Spinal cord (tissue), 10 donors: ENCODE data around the gene GSS. TPM values are rescaled to one million over a fixed set of nuclear protein-coding genes. Genes with fewer than 3 reads are reported as not detected.

Experiments
- DNase-seq, 6 donors: peaks; one replicate each; pipeline versions ENCODE4 v3.0.0 to v3.0.0-alpha.2; 2013 to 2015; ENCODE audit warnings: low spot score in 6 of 6, low read depth in 4 of 6
- H3K27ac ChIP-seq: one replicate; pipeline ENCODE4 v1.5.1; 2013; ENCODE audit warnings: low read depth, low read length, control low read depth
- H3K27me3 ChIP-seq: one replicate; pipeline ENCODE4 v1.6.1; 2013; ENCODE audit warnings: low read length; ENCODE audit not compliant: control insufficient read depth, insufficient read depth
- H3K36me3 ChIP-seq: one replicate; pipeline ENCODE4 v1.6.1; 2013; ENCODE audit warnings: low read length; ENCODE audit not compliant: control insufficient read depth, insufficient read depth
- H3K4me1 ChIP-seq: one replicate; pipeline ENCODE4 v1.6.1; 2013; ENCODE audit warnings: low read length; ENCODE audit not compliant: control insufficient read depth, insufficient read depth
- H3K4me3 ChIP-seq: one replicate; pipeline ENCODE4 v1.5.1; 2013; ENCODE audit warnings: low read depth, low read length, control low read depth
- H3K9me3 ChIP-seq: one replicate; pipeline ENCODE4 v1.6.1; 2013; ENCODE audit warnings: low read length; ENCODE audit not compliant: control insufficient read depth, insufficient read depth
- WGBS: methylation state at CpG from one replicate; pipeline ENCODE4 v1.1.5; 2013; ENCODE audit warnings: missing lambda C conversion rate; ENCODE audit not compliant: insufficient coverage; 5-methylcytosine and 5-hydroxymethylcytosine counted together
- polyA plus RNA-seq, 2 donors: library from polyadenylated mRNA; unstranded; fragments of 120-200 nt; gene quantifications; one replicate each; pipeline ENCODE4 v1.2.1, GENCODE V29; 2013; ENCODE audit not compliant: insufficient read length in 2 of 2
- total RNA-seq, 2 donors: library from RNA; depleted of rRNA in 1 of 2; stranded (reverse); fragments of 120-200 nt in 1 of 2; fragments of >200 nt in 1 of 2; gene quantifications; one replicate each; pipeline versions ENCODE4 v1.2.3 to v1.2.4, GENCODE V29; 2013 to 2014
- donor health status: healthy.

GSS gene
- total and polyA plus RNA-seq, 4 donors, result 34.5 to 51.0 (median 46.8) TPM

- Histone ChIP-seq H3K4me1 (no peaks in the 10 kb centered on the region), H3K36me3 (no peaks in the 10 kb centered on the region), H3K27me3 (no peaks in the 10 kb centered on the region), H3K27ac (no peak overlapping the region), H3K4me3 (no peak overlapping the region), H3K9me3 (no peaks in the 10 kb centered on the region)
- WGBS, result no CpG with 5 or more reads among the region's 3 CpGs
- no peak for DNase-seq
Measured at GRCh38 chr20:34895465-34895864, 60.1 kb downstream of the GSS start.

DNA sequence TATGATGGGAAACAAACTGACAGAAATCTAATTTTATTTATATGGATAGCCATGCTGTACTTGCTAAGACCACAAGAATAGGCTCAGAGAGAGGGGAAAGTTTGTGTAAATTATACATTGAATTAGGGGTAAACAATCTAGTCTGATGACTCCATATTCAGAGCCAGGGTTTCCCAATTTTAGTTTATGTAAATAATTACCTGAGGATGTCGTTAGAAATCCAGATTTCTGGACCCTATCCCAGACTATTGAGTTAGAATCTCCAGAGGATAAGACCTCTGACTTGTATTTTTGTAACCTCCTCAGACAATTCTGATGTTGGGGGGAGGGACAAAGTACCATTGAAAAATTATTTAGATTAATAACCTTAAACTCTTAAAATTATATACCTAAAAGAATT lies 60.9 kb downstream of the GSS start:
- Histone ChIP-seq H3K27ac (no peak overlapping the region), H3K27me3 (no peaks in the 10 kb centered on the region), H3K4me1 (no peaks in the 10 kb centered on the region), H3K36me3 (no peaks in the 10 kb centered on the region), H3K4me3 (no peak overlapping the region), H3K9me3 (no peaks in the 10 kb centered on the region)
- WGBS, result no CpG with 5 or more reads among the region's 1 CpG
- DNase-seq, result no peak

DNA sequence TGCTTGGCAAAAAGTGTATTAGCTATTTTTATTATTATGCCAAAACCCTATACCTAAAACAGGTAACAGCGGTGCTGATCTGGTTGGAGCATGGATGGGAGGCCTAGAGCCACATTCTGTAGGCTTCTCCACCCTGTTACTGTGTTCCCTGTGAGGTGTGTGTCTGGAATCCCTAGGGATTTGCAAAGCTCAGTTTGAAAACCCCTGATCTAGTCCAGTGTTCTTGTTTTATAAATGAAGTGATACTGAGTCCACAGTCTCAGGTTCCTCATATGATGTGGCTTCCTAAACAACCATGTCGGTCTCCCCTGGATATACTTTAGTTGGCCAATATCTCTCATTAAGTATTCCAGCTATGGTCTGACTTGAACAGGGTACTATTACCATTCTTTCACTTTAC lies 62.9 kb downstream of the GSS start:
- H3K4me3 ChIP-seq, result no peak overlapping the region
- no peak for DNase-seq
- H3K9me3 ChIP-seq, result no peaks in the 10 kb centered on the region
- no peaks in the 10 kb centered on the region for H3K36me3 ChIP-seq
- WGBS, result 100% methylated on average over 1 of the region's 2 CpGs
- no peaks in the 10 kb centered on the region for H3K27me3 ChIP-seq
- H3K27ac ChIP-seq, result no peak overlapping the region
- H3K4me1 ChIP-seq, result no peaks in the 10 kb centered on the region

DNA sequence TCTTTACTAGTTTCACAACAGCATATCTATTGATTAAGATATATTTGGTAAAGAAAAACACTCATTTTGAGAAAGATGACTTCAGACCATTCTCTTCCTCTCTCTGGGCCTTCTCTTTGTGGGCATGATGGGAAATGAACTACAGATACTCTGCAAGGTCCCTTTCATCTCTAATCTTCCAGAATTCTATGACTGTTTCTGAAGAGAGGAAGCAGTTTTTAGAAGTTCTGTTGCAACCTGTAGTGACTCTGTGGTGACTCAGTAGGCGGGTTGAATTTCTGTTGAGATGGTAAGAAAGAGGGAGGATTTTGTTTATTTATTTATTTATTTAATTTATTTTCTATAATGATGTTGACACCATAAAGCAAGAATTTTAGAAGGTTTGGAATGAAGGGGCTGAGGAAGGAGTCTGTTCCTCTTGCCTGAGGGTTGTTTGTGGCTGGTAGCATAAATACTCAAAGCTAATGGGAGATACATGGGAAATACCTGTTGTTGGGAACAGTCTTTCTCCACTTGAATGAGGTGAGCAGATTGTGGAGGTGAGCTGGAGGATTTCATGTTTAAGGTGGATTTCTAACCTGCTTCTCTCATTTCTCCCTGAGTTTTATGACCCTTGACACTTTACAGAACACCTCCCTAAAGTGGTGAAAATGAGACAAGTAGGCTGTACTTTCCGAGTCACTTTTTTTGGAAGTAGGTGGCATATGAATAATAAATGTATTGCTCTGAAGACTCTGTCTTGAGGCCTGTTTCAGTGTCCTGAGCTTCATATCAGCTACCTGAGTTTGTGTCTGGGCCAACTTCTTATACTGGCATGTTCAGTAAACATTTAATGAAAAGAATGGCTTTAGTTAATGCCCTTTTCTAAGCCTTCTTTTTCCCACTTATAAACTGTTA lies 64.2 kb downstream of the GSS start:
- WGBS, result no CpG with 5 or more reads among the region's 2 CpGs
- no peak overlapping the region for H3K4me3 ChIP-seq
- H3K36me3 ChIP-seq, result no peaks in the 10 kb centered on the region
- no peak overlapping the region for H3K27ac ChIP-seq
- no peaks in the 10 kb centered on the region for H3K27me3 ChIP-seq
- H3K9me3 ChIP-seq, result no peaks in the 10 kb centered on the region
- no peaks in the 10 kb centered on the region for H3K4me1 ChIP-seq
- no peak for DNase-seq

GRCh38 chr20:34888468-34888867 lies 67.1 kb downstream of the GSS start:
- H3K27me3 ChIP-seq, result no peaks in the 10 kb centered on the region
- H3K4me1 ChIP-seq, result no peaks in the 10 kb centered on the region
- H3K36me3 ChIP-seq, result peaks cover 5% of the 10 kb centered on the region
- DNase-seq, result no peak
- H3K4me3 ChIP-seq, result no peak overlapping the region
- no peaks in the 10 kb centered on the region for H3K9me3 ChIP-seq
- no peak overlapping the region for H3K27ac ChIP-seq
- 81% methylated on average over 1 of the region's 1 CpG for WGBS

- DNase-seq, result no peak
- H3K27me3 ChIP-seq, result no peaks in the 10 kb centered on the region
- no peak overlapping the region for H3K4me3 ChIP-seq
- no peaks in the 10 kb centered on the region for H3K4me1 ChIP-seq
- H3K27ac ChIP-seq, result no peak overlapping the region
- WGBS, result no CpG with 5 or more reads among the region's 3 CpGs
- peaks cover 5% of the 10 kb centered on the region for H3K36me3 ChIP-seq
- no peaks in the 10 kb centered on the region for H3K9me3 ChIP-seq
Measured at GRCh38 chr20:34887023-34887422, 68.6 kb downstream of the GSS start.

DNA sequence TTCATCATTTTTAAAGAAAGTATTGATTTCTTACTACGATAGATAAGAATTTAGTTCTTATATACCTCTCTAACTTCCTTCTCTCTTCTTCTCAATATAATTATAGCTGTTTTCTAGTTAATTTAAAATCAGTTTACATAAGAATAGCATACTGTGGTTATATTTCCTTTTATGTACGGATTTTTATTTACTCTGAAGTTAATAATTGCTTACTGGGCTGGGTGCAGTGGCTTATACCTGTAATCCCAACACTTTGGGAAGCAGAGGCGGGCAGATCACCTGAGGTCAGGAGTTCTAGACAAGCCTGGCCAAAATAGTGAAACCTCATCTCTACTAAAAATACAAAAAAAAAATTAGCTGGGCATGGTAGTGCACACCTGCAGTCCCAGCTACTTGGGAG lies 69.5 kb downstream of the GSS start:
- no peak overlapping the region for H3K4me3 ChIP-seq
- WGBS, result no CpG with 5 or more reads among the region's 3 CpGs
- H3K36me3 ChIP-seq, result peaks cover 5% of the 10 kb centered on the region
- no peak for DNase-seq
- H3K27me3 ChIP-seq, result no peaks in the 10 kb centered on the region
- H3K4me1 ChIP-seq, result no peaks in the 10 kb centered on the region
- no peak overlapping the region for H3K27ac ChIP-seq
- H3K9me3 ChIP-seq, result no peaks in the 10 kb centered on the region

DNA sequence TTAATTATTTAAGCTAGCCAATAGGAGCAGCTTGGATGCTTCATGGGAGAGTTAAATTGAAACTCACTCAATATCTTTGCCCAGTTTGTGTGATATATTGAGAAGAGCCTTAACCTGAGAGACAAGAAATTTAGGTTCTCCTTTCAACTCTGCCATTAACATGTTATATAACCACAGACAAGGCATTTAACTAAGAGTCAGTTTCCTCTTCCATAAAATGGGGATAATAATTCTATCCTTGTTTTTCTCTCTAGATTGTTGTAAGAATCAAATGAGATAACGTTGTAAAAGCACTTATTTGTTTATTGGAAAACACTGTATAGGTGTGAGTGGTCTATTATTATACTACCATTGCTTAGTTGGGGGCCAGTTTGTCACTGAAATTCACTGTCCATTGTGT lies 71.3 kb downstream of the GSS start:
- Histone ChIP-seq H3K27ac (no peak overlapping the region), H3K36me3 (peaks cover 5% of the 10 kb centered on the region), H3K9me3 (no peaks in the 10 kb centered on the region), H3K4me3 (no peak overlapping the region), H3K4me1 (no peaks in the 10 kb centered on the region), H3K27me3 (no peaks in the 10 kb centered on the region)
- no CpG with 5 or more reads among the region's 1 CpG for WGBS
- no peak for DNase-seq

DNA sequence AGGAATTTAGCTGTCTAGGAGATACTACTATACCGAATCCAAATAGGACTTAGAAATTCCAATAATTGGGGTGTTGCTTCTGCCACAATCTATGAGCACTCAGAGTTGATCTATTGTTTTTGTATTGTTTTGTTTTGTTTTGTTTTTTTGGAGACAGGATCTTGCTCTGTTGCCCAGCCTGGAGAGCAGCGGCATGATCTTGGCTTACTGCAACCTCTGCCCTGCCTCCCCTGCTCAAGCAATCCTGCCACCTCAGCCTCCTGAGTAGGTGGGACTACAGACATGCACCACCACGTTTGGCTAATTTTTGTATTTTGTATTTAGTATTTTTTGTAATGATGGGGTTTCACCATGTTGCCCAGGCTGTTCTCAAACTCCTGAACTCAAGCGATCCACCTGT lies 71.8 kb downstream of the GSS start:
- no peak for DNase-seq
- no peaks in the 10 kb centered on the region for H3K27me3 ChIP-seq
- WGBS, result 100% methylated on average over 2 of the region's 4 CpGs
- H3K4me1 ChIP-seq, result no peaks in the 10 kb centered on the region
- H3K36me3 ChIP-seq, result peaks cover 5% of the 10 kb centered on the region
- H3K4me3 ChIP-seq, result no peak overlapping the region
- no peak overlapping the region for H3K27ac ChIP-seq
- no peaks in the 10 kb centered on the region for H3K9me3 ChIP-seq

DNA sequence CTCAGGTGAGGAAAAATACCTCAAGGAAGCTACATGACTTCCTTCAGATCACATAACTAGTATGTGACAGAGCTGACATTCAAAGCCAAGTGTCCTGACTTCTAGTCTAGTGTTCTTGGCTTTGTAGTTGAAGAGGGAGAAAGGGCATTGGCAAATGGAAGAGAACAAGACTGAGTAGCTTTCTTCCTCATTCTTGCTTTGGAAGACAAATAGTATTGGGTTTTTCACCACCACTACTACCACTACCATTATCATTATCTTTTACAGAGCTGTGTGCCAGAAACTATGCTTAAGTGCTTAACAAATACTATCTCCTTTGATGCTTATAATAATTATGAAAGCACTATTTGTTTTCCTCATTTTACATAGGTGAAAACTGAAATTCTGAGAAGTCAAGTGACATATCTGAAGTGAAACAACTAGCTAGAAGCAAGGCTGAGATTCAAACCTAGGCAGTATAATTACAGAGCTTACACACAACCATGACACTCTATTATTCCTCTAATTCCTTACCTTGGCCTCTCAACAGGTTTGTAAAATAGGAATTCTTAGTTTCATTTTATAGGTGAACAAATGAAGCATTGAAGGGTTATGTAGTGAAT lies 72.4 kb downstream of the GSS start:
- Histone ChIP-seq H3K27ac (no peak overlapping the region), H3K4me3 (no peak overlapping the region), H3K9me3 (no peaks in the 10 kb centered on the region), H3K4me1 (no peaks in the 10 kb centered on the region), H3K27me3 (no peaks in the 10 kb centered on the region), H3K36me3 (peaks cover 5% of the 10 kb centered on the region)
- DNase-seq, result no peak
